HT1080 (cell line): ENCODE data around the gene CFAP54. TPM values are rescaled to one million over a fixed set of nuclear protein-coding genes. Genes with fewer than 3 reads are reported as not detected.
A peak's percentile ranks its signal among the peaks of the same experiment; 100 is the strongest.
"Not testable (repeated sequence)": the region's sequence is repeated elsewhere in the genome, so short reads cannot be mapped to it uniquely, and the experiment has no call there.

Source experiments
- DNase-seq: peaks from one replicate; pipeline ENCODE4 v3.0.0-alpha.2; 2015; ENCODE audit warnings: low read depth
- total RNA-seq: library from RNA; depleted of rRNA; stranded (reverse); fragments of >200 nt; shearing (Covaris generic); gene quantifications from 2 replicates; pipeline ENCODE4 v1.2.3, GENCODE V29; 2014

CFAP54 gene
- total RNA-seq, 1 experiment from 2014 or later: 5.3 TPM

DNA sequence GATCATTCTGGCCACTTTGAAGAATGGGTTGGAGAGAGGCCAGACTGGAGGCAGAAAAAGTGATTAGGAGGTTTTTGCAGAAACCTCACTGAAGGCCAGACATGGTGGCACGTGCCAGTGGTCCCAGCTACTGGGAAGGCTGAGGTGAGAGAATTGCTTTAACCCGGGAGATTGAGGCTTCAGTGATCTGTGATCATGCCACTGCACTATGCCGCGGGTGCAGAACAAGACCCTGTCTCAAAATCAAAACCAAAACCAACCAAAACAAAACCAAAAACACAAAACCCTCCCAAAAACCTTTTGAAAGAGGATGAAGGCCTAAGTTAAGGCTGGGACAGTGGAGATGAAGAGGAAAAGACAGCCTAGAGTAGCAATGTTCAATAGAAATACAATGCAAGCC, 15.2 kb upstream of the CFAP54 start:
- no peak for DNase-seq

DNA sequence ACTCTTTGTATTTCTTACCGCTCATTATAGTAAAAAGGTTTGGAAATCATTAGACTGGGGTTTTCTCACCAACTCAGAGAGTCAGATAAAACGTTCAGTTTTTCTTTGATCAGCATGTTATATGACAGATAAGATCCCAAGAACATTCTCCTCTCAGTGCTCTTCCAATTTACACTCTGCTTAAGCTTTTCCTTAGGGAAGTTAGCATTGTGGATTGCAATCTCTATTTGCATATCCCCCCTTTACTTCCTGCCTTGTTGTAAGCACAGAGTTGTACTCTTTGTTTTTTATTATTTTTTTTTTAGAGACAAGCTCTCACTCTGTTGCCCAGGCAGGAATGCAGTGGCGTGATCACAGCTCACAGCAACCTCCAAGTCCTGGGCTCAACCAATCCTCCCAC, 11.4 kb upstream of the CFAP54 start:
- no peak for DNase-seq

GRCh38 chr12:96482086-96482485, 7.3 kb upstream of the CFAP54 start:
- DNase-seq: no peak

DNA sequence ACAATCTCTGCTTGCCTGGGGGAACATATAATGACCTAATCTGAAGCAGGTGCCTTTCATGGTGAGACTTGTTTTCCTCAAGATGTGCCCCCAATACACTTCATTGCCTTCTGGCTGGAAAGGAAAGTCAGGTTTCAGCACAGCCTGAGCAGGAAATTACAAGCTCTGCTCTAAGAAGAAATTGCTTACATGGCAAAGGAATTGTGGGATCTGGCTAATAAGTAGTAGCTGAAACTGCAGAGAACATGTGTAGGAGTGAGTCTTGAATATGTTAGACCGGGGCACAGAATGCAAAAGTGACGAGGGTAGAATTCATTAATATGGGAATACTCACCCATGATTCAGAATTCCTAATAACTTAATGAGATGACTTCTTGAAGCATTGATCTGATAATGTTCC, 6.3 kb upstream of the CFAP54 start:
- DNase-seq: no peak

DNA sequence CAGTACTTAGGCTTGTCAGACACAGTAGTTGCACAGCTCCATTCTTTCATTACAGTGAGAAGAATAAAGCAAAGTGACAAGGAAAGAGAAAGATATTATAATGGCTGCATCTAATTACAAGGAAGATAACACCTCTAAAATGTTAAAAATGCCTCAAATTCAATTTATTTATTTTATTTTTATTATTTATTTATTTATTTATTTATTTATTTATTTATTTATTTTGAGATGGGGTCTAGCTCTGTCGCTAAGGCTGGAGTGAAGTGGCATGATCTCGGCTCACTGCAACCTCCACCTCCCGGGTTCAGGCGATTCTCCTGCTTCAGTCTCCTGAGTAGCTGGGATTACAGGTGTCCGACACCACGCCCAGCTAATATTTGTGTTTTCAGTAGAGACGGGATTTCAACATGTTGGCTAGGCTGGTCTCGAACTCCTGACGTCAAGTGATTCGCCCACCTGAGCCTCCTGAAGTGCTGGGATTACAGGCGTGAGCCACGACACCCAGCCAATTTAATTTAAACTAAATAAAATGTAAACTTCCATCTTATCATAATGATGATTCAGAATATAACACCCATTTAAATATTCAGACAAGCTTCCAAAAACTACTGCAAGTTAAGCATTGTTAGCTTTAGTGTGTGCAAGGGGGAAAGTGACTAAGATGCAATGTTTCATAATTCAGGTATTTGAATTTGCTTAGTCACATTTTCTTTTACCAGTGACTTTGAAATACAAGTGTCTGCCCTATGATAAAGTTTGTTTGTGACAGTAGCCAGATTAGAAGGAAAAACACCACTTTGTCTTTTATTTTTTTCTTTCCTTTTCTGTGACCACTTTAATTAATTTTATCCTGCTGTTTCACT, 2.4 kb upstream of the CFAP54 start:
- peak; percentile 93 for DNase-seq

DNA sequence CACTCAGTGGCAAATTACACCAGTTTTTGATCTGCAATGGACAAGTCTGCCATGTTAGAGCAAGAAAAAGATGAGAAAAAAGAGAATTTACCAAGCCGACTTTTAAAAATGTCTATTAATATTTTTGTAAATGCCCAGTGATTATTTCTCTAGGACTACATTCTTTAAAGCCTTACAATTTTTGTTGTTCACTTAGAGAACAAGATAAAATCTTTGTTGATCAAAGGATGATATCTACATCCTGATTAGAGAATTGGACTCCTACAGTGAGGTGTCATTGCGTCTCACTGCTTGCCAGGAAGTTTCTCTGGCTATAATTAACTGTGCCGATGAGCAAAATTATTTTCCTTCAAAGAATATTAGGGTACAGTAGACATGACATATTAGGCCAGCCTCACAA, 1.7 kb upstream of the CFAP54 start:
- DNase-seq: no peak

GRCh38 chr12:96493106-96493505, 3.7 kb downstream of the CFAP54 start:
- peak; percentile 45 for DNase-seq

GRCh38 chr12:96494154-96494553, 4.8 kb downstream of the CFAP54 start:
- not testable (repeated sequence) for DNase-seq

GRCh38 chr12:96495155-96495554, 5.8 kb downstream of the CFAP54 start:
- DNase-seq: no peak

GRCh38 chr12:96495841-96496545, 6.6 kb downstream of the CFAP54 start:
- no peak for DNase-seq

- no peak for DNase-seq
Observed at GRCh38 chr12:96496944-96497343, 7.6 kb downstream of the CFAP54 start.

DNA sequence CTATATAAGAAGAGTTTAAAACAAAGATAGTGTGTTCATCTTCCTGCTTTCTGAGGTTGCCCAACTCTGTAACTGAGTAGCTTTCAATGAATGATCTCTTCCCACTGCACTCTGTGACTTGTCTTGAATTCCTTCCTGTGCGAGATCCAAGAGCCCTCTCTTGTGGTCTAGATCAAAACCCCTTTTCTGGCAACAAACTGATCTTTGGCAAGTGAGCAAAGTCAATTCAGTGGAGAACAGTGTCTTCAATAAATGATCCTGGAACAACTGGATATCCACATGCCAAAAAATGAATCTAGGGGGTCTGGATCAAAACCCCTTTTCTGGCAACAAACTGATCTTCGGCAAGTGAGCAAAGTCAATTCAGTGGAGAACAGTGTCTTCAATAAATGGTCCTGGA, 8.5 kb downstream of the CFAP54 start:
- DNase-seq: no peak

GRCh38 chr12:96500693-96501092, 11.3 kb downstream of the CFAP54 start:
- DNase-seq: no peak

GRCh38 chr12:96501133-96501761, 11.9 kb downstream of the CFAP54 start:
- peak; percentile 96 for DNase-seq

DNA sequence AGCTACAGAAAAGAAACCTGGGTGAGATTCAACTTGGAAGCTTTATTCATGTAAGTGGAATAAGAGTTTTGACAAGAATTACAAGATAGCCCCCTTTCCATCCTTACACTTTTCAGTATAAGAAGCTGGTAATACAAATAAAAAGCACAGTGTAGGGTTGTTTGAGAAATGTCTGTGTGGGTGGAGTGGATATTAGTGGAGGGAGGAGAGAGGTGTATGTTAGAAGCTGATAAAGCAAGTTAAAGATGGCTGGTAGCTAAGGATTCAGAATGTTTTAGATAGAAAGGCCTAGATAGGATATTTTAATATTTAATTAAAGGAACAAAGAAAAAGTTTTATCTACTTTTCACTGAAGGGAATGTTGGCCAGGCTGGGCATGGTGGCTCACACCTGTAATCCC, 12.5 kb downstream of the CFAP54 start:
- DNase-seq: no peak

- DNase-seq: peak; percentile 69
Observed at GRCh38 chr12:96502477-96502876, 13.1 kb downstream of the CFAP54 start.

DNA sequence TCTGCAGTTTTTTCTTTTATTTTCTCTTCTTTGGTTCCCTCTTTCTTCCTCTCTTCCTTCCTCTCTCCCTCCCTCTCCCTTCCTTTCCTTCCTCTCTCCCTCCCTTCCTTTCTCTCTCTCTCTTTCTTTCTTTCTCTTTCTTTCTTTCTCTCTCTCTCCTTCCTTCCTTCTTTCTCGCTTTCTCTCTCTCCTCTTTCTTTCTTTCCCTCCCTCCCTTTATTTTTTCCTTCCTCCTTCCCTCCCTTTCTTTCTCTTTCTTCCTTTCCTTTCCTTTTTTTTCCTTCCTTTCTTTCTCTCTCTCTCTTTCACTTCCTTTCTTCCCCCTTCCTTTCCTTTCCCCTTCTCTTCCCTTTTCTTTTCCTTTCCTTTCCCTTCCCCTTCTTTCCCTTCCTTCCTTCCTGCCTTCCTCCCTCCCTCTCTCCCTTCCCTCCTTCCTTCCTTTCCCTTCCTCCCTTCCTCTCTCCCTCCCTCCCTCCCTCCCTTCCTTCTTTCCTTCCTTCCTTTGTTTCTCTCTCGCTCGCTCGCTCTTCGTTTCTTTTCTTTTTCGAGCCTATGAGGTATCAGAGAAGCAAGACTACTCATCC, 13.7 kb downstream of the CFAP54 start:
- DNase-seq: no peak

GRCh38 chr12:96503976-96504375, 14.6 kb downstream of the CFAP54 start:
- DNase-seq: no peak

- DNase-seq: no peak
Observed at GRCh38 chr12:96506776-96507175, 17.4 kb downstream of the CFAP54 start.

GRCh38 chr12:96510306-96510764, 21.0 kb downstream of the CFAP54 start:
- no peak for DNase-seq

- DNase-seq: no peak
Observed at GRCh38 chr12:96513166-96513565, 23.8 kb downstream of the CFAP54 start.

DNA sequence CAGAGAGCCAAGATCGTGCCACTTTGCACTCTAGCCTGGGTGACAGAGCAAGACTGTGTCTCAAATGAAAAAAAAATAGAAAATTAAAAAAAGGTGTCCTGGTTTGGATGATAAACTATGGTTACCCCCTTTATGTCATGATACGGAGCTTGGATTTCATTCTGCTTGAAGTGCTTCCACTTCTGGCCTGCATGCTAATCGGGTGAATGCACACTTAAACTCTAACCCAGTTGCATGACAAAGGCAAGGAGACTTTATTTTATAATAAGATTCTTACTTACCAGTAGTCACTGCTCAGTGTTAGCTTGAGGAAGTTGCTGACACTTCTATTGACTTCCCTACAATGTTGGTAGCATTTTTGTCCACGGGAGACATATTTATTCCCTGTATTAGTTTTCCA, 24.3 kb downstream of the CFAP54 start:
- DNase-seq: no peak
